Gastroesophageal sphincter (tissue), 4 donors: ENCODE results near the gene MATK. TPM values are rescaled to one million over a fixed set of nuclear protein-coding genes. Genes with fewer than 3 reads are reported as not detected.

ENCODE experiments used
- ATAC-seq: fragments of 150-250 bp; one replicate; pipeline ENCODE4 v1.9.1; 2016; ENCODE audit warnings: mild to moderate bottlenecking, moderate library complexity
- H3K27ac ChIP-seq, 4 donors: fragments of 200-600 bp; sonication (generic) in 3 of 4; 1 replicate in 3 of 4; 2 replicates in 1 of 4; pipeline ENCODE4 v1.5.1; 2016 to 2019
- H3K27me3 ChIP-seq: fragments of 200-600 bp; sonication (generic); one replicate; pipeline ENCODE4 v1.5.1; 2019
- H3K36me3 ChIP-seq, 2 donors: fragments of 200-600 bp; sonication (generic); one replicate each; pipeline ENCODE4 v1.5.1; 2019; ENCODE audit warnings: control low read depth in 1 of 2
- H3K4me1 ChIP-seq, 3 donors: fragments of 200-600 bp; sonication (generic); 1 replicate in 2 of 3; 2 replicates in 1 of 3; pipeline ENCODE4 v1.5.1; 2016 to 2019; ENCODE audit warnings: control low read depth in 2 of 3
- H3K4me3 ChIP-seq, 2 donors: fragments of 200-600 bp; sonication (generic); one replicate each; pipeline ENCODE4 v1.5.1; 2019; ENCODE audit warnings: mild to moderate bottlenecking in 1 of 2, moderate library complexity in 1 of 2
- H3K9me3 ChIP-seq, 3 donors: fragments of 200-600 bp; sonication (generic); one replicate each; pipeline ENCODE4 v1.5.1; 2017 to 2019; ENCODE audit warnings: control low read depth in 2 of 3
- EP300 ChIP-seq: sonication (generic); formaldehyde crosslinking; IDR thresholded peaks from one replicate; pipeline ENCODE4 v1.6.1; 2017; ENCODE audit warnings: antibody characterized with exemption, mild to moderate bottlenecking
- POLR2A ChIP-seq, 2 donors: fragments of 450-650 bp; IDR thresholded peaks; one replicate each; pipeline ENCODE4 v1.6.1; 2017; ENCODE audit warnings: antibody characterized with exemption in 2 of 2, mild to moderate bottlenecking in 2 of 2, moderate library complexity in 1 of 2
- POLR2AphosphoS5 ChIP-seq: sonication (generic); formaldehyde crosslinking; IDR thresholded peaks from one replicate; pipeline ENCODE4 v1.6.1; 2017; ENCODE audit warnings: antibody characterized with exemption
- WGBS, 2 donors: methylation state at CpG; one replicate each; pipeline ENCODE4 v1.1.5; 2018; ENCODE audit warnings: low coverage in 1 of 2; 5-methylcytosine and 5-hydroxymethylcytosine counted together
- total RNA-seq, 4 donors: library from RNA; depleted of rRNA; stranded (reverse); fragments of >200 nt; gene quantifications; one replicate each; pipeline ENCODE4 v1.1.0, GENCODE V29; 2016
- TF ChIP-seq, protein P1 (sequence below), 4 experiments: fragments of 200-600 bp in 2 of 4; fragments of 450-650 bp in 2 of 4; sonication (generic) in 1 of 4; IDR thresholded peaks; one replicate each; pipeline ENCODE4 v1.5.1; 2017 to 2019; ENCODE audit warnings: antibody characterized with exemption in 4 of 4, mild to moderate bottlenecking in 2 of 4, moderate library complexity in 2 of 4

MATK gene
- total RNA-seq, 4 donors from 2014 or later = 0.47 to 5.0 (median 1.7) TPM

GRCh38 chr19:3752492-3752891 is 33.7 kb downstream of the MATK start:
- Histone ChIP-seq H3K4me3 (no peak overlapping the region), H3K9me3 (no peaks in the 10 kb centered on the region), H3K27me3 (peaks cover 8% of the 10 kb centered on the region), H3K27ac (no peak overlapping the region), H3K4me1 (no peaks in the 10 kb centered on the region), H3K36me3 (peaks cover 0 to 76% of the 10 kb centered on the region in 2 donors)
- 53% methylated on average over 3 of the region's 25 CpGs; no CpG with 5 or more reads in 1 of the 2 donors for WGBS, 2 donors
- peak; percentile 16 for ATAC-seq
- TF ChIP-seq POLR2AphosphoS5 (no peak), POLR2A (IDR thresholded peaks at IDR 0.05) (no peak), EP300 (no peak)
- TF ChIP-seq, protein P1, sequence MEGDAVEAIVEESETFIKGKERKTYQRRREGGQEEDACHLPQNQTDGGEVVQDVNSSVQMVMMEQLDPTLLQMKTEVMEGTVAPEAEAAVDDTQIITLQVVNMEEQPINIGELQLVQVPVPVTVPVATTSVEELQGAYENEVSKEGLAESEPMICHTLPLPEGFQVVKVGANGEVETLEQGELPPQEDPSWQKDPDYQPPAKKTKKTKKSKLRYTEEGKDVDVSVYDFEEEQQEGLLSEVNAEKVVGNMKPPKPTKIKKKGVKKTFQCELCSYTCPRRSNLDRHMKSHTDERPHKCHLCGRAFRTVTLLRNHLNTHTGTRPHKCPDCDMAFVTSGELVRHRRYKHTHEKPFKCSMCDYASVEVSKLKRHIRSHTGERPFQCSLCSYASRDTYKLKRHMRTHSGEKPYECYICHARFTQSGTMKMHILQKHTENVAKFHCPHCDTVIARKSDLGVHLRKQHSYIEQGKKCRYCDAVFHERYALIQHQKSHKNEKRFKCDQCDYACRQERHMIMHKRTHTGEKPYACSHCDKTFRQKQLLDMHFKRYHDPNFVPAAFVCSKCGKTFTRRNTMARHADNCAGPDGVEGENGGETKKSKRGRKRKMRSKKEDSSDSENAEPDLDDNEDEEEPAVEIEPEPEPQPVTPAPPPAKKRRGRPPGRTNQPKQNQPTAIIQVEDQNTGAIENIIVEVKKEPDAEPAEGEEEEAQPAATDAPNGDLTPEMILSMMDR (IDR thresholded peaks at IDR 0.05) = no peak

DNA sequence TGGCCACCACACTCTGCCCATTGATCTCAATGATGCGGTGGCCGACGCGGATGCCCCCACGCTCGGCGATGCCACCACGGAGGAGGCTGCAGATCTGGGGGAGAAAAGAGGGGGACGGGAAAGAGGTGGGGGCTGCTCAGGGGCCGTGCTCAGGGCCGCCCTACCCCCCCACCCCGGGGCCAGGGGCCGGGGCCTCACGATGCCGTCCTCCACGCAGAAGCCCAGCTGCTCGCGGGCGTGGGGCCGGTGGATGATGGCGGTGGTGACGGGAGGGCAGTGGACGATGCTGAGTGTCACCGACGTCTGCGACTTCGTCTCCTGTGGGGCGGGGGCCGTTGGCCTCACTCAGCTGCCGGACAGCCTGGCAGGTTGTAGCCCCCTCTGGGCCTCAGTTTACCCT is 34.9 kb downstream of the MATK start:
- Histone ChIP-seq H3K4me1 (no peaks in the 10 kb centered on the region), H3K36me3 (peaks cover 0 to 65% of the 10 kb centered on the region in 2 donors), H3K27me3 (peaks cover 21% of the 10 kb centered on the region), H3K27ac (no peak overlapping the region), H3K9me3 (no peaks in the 10 kb centered on the region), H3K4me3 (no peak overlapping the region)
- no peak for ATAC-seq
- WGBS, 2 donors = no CpG with 5 or more reads among the region's 30 CpGs
- TF ChIP-seq, protein P1 (IDR thresholded peaks at IDR 0.05) = no peak
- no peak for TF ChIP-seq POLR2A (IDR thresholded peaks at IDR 0.05)
- no peak for TF ChIP-seq POLR2AphosphoS5
- TF ChIP-seq EP300 = no peak

- no peak for ATAC-seq
- WGBS, 2 donors = 100% methylated on average over 1 of the region's 2 CpGs; no CpG with 5 or more reads in 1 of the 2 donors
Observed at GRCh38 chr19:3750211-3750610, 36.0 kb downstream of the MATK start.

GRCh38 chr19:3748965-3749364 is 37.2 kb downstream of the MATK start:
- no peaks in the 10 kb centered on the region for H3K4me1 ChIP-seq
- no peak for ATAC-seq
- no peak overlapping the region for H3K27ac ChIP-seq
- no peak overlapping the region for H3K4me3 ChIP-seq
- peaks cover 28% of the 10 kb centered on the region for H3K27me3 ChIP-seq
- 25 to 69% methylated on average over 2 to 4 of the region's 8 CpGs for WGBS, 2 donors
- H3K9me3 ChIP-seq = no peaks in the 10 kb centered on the region
- TF ChIP-seq POLR2AphosphoS5 = no peak
- peaks cover 0 to 48% of the 10 kb centered on the region in 2 donors for H3K36me3 ChIP-seq

More at GRCh38 chr19:3750211-3750610, 36.0 kb downstream of the MATK start:
- H3K4me1 ChIP-seq = no peaks in the 10 kb centered on the region
- no peak overlapping the region for H3K27ac ChIP-seq
- H3K4me3 ChIP-seq = no peak overlapping the region
- peaks cover 28% of the 10 kb centered on the region for H3K27me3 ChIP-seq
- TF ChIP-seq EP300 = no peak
- TF ChIP-seq, protein P1 (IDR thresholded peaks at IDR 0.05) = no peak
- no peak for TF ChIP-seq POLR2AphosphoS5
- TF ChIP-seq POLR2A (IDR thresholded peaks at IDR 0.05) = no peak
- peaks cover 0 to 59% of the 10 kb centered on the region in 2 donors for H3K36me3 ChIP-seq
- H3K9me3 ChIP-seq = no peaks in the 10 kb centered on the region

GRCh38 chr19:3746371-3747056 is 39.7 kb downstream of the MATK start:
- WGBS, 2 donors = 65 to 67% methylated on average over 5 to 8 of the region's 31 CpGs
- TF ChIP-seq EP300 (no peak), POLR2A (IDR thresholded peaks at IDR 0.05) (no peak), POLR2AphosphoS5 (no peak)
- TF ChIP-seq, protein P1 (IDR thresholded peaks at IDR 0.05) = no peak
- Histone ChIP-seq H3K4me3 (no peak overlapping the region), H3K27me3 (peaks cover 28% of the 10 kb centered on the region), H3K4me1 (no peaks in the 10 kb centered on the region), H3K36me3 (peaks cover 0 to 23% of the 10 kb centered on the region in 2 donors), H3K27ac (no peak overlapping the region), H3K9me3 (no peaks in the 10 kb centered on the region)
- ATAC-seq = no peak
